ENCODE data around the gene BID.

The BID gene

GRCh38 chr22:17810570-17811116, 36.4 kb upstream of the BID start:
- TF ChIP-seq POLR2A (IDR thresholded peaks at IDR 0.05; ENCODE audit: low read length) (no peak), GATA1 (IDR thresholded peaks at IDR 0.05; ENCODE audit: low read depth, low read length) (no peak)
- no peak for DNase-seq

GRCh38 chr22:17808693-17809403, 34.6 kb upstream of the BID start:
- DNase-seq = no peak
- TF ChIP-seq POLR2A (IDR thresholded peaks at IDR 0.05; ENCODE audit: low read length) (no peak), GATA1 (IDR thresholded peaks at IDR 0.05; ENCODE audit: low read depth, low read length) (no peak)

- TF ChIP-seq POLR2A (IDR thresholded peaks at IDR 0.05; ENCODE audit: low read length) = no peak
- DNase-seq = no peak
These were observed 33.5 kb upstream of the BID start for GRCh38 chr22:17807578-17808410.

- no peak for TF ChIP-seq GATA1 (IDR thresholded peaks at IDR 0.05; ENCODE audit: low read depth, low read length)
- TF ChIP-seq POLR2A (IDR thresholded peaks at IDR 0.05; ENCODE audit: low read length) = no peak
- no peak for DNase-seq
These were observed 32.8 kb upstream of the BID start for GRCh38 chr22:17807086-17807485.

- no peak for DNase-seq
- TF ChIP-seq POLR2A (IDR thresholded peaks at IDR 0.05; ENCODE audit: low read length) = no peak
- no peak for TF ChIP-seq GATA1 (IDR thresholded peaks at IDR 0.05; ENCODE audit: low read depth, low read length)
These were observed 32.2 kb upstream of the BID start for GRCh38 chr22:17806437-17806836.

- DNase-seq = no peak
- no peak for TF ChIP-seq POLR2A (IDR thresholded peaks at IDR 0.05; ENCODE audit: low read length)
- TF ChIP-seq GATA1 (IDR thresholded peaks at IDR 0.05; ENCODE audit: low read depth, low read length) = no peak
These were observed 30.2 kb upstream of the BID start for GRCh38 chr22:17804331-17805080.

GRCh38 chr22:17803609-17804270, 29.5 kb upstream of the BID start:
- TF ChIP-seq GATA1 (IDR thresholded peaks at IDR 0.05; ENCODE audit: low read depth, low read length) = no peak
- TF ChIP-seq POLR2A (IDR thresholded peaks at IDR 0.05; ENCODE audit: low read length) = no peak
- DNase-seq = no peak

GRCh38 chr22:17802822-17803221, 28.6 kb upstream of the BID start:
- DNase-seq = peak; percentile 90 to 95
- no peak for TF ChIP-seq GATA1 (IDR thresholded peaks at IDR 0.05; ENCODE audit: low read depth, low read length)
- no peak for TF ChIP-seq POLR2A (IDR thresholded peaks at IDR 0.05; ENCODE audit: low read length)

- TF ChIP-seq POLR2A (IDR thresholded peaks at IDR 0.05; ENCODE audit: low read length) (no peak), GATA1 (IDR thresholded peaks at IDR 0.05; ENCODE audit: low read depth, low read length) (no peak)
- no peak for DNase-seq
These were observed 28.1 kb upstream of the BID start for GRCh38 chr22:17802411-17802810.

GRCh38 chr22:17797721-17798559, 23.7 kb upstream of the BID start:
- no peak for DNase-seq
- TF ChIP-seq POLR2A (IDR thresholded peaks at IDR 0.05; ENCODE audit: low read length) (no peak), GATA1 (IDR thresholded peaks at IDR 0.05; ENCODE audit: low read depth, low read length) (no peak)

- no peak for DNase-seq
- TF ChIP-seq POLR2A (IDR thresholded peaks at IDR 0.05; ENCODE audit: low read length) (no peak), GATA1 (IDR thresholded peaks at IDR 0.05; ENCODE audit: low read depth, low read length) (no peak)
These were observed 22.4 kb upstream of the BID start for GRCh38 chr22:17796695-17797094.

GRCh38 chr22:17795661-17796548, 21.6 kb upstream of the BID start:
- TF ChIP-seq POLR2A (IDR thresholded peaks at IDR 0.05; ENCODE audit: low read length) (no peak), GATA1 (IDR thresholded peaks at IDR 0.05; ENCODE audit: low read depth, low read length) (no peak)
- no peak for DNase-seq
